Urinary bladder (tissue), 4 donors: ENCODE results near the gene FURIN. TPM values are rescaled to one million over a fixed set of nuclear protein-coding genes. Genes with fewer than 3 reads are reported as not detected.
"Not testable (repeated sequence)": the region's sequence is repeated elsewhere in the genome, so short reads cannot be mapped to it uniquely, and the experiment has no call there.

Experiments
- DNase-seq: peaks from one replicate; pipeline ENCODE4 v3.0.0-alpha.2; 2015; ENCODE audit errors: extremely low spot score
- H3K27ac ChIP-seq: one replicate; pipeline ENCODE4 v1.5.1; 2013; ENCODE audit warnings: low read depth, mild to moderate bottlenecking, moderate library complexity
- H3K36me3 ChIP-seq: one replicate; pipeline ENCODE4 v1.6.1; 2013; ENCODE audit warnings: mild to moderate bottlenecking, moderate library complexity; ENCODE audit not compliant: insufficient read depth
- H3K4me1 ChIP-seq: one replicate; pipeline ENCODE4 v1.6.1; 2013; ENCODE audit warnings: mild to moderate bottlenecking, moderate library complexity; ENCODE audit not compliant: insufficient read depth
- H3K4me3 ChIP-seq: one replicate; pipeline ENCODE4 v1.5.1; 2013; ENCODE audit warnings: low read depth, low read length
- WGBS: extraction: QIAGEN DNeasy Blood & Tissue Kit; methylation state at CpG from one replicate; pipeline ENCODE4 v1.1.7; 2013; 5-methylcytosine and 5-hydroxymethylcytosine counted together
- polyA plus RNA-seq: library from polyadenylated mRNA; stranded (reverse); fragments of 200-250 nt; gene quantifications from one replicate; pipeline ENCODE4 v1.2.3, GENCODE V29; 2013
- total RNA-seq: library from RNA; depleted of rRNA; stranded (reverse); fragments of >200 nt; gene quantifications from one replicate; pipeline ENCODE4 v1.2.3, GENCODE V29; 2014
- donor health status: healthy with polysubstance abuse.
- donor health status: healthy.

FURIN gene
- total and polyA plus RNA-seq, 2 donors = 10.5 to 53.7 TPM

DNA sequence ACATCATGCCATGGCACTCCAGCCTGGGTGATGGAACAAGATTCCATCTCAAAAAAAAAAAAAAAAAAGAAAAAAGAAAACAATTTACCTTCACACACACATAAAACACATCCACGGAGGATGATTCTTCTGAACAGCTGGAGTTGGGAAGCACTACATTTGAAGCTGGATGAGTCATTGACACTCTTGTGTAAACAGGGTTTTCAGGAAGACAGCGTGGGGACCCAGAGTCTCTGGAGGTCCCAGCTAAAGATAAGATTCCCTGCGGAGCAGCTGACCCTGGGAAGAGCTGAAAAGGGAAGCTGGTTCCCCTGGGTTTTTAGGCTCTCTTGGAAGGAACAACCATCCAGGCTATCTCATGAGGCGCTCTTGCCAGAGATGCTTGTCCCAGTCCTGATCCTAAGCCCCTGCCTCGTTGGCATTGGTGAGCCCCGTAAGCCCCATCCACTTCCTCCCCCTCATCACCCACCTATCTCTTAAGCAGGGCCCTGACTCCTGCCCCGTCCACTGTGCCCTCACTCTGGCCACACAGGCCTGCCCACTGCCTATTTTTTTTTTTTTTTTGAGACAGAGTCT lies 32.0 kb upstream of the FURIN start:
- Histone ChIP-seq H3K4me1 (peaks cover 3% of the 10 kb centered on the region), H3K4me3 (no peak overlapping the region)
- 53% methylated on average over 7 of the region's 7 CpGs for WGBS

DNA sequence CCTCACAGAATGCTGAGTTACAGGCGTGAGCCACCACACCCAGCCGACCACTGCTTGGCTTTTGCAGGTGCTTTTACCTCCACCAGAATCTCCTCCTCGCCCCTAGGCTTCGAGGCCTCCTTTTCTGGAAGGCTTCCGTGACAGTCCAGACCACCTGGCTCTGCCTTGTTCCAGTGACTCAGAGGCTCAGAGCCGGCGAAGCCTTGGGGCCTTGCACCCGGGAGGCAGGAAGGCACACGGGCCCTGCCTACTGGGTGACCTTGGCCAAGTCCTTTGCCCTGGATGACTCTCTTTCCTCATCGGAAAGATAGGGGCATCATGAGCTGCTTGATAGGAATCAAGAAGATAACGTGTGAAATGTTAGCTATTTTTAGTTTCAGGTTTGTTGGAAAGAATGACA lies 31.3 kb upstream of the FURIN start:
- Histone ChIP-seq H3K4me1 (peaks cover 3% of the 10 kb centered on the region), H3K4me3 (no peak overlapping the region), H3K36me3 (no peaks in the 10 kb centered on the region), H3K27ac (no peak overlapping the region)
- WGBS = 82% methylated on average over 11 of the region's 11 CpGs
- DNase-seq = no peak

More for the DNA sequence above, 32.0 kb upstream of the FURIN start:
- Histone ChIP-seq H3K27ac (no peak overlapping the region), H3K36me3 (no peaks in the 10 kb centered on the region)
- no peak for DNase-seq

DNA sequence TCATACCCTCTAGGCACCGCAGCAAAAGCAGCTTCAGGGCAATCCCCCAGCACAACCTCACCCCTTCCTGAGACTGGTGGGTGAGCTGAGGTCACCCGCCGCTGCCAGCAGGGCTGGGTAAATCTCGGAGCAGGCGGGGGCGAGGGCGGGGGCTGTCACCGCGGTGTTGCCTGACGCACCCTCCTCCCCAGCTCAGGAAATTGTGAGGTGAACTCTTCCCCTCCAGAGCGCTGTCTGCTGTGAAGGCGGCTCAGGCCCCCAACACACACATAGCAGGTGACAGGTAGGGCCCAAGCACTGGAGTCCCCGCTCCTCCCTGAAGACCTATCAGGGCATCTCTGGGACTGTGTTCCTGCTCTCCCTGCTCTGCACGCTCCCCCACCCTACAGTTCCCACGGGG lies 30.2 kb upstream of the FURIN start:
- Histone ChIP-seq H3K4me3 (no peak overlapping the region), H3K27ac (no peak overlapping the region), H3K4me1 (peaks cover 3% of the 10 kb centered on the region), H3K36me3 (no peaks in the 10 kb centered on the region)
- 71% methylated on average over 15 of the region's 15 CpGs for WGBS
- no peak for DNase-seq

GRCh38 chr15:90838544-90838943 lies 29.8 kb upstream of the FURIN start:
- peaks cover 3% of the 10 kb centered on the region for H3K4me1 ChIP-seq
- no peak for DNase-seq
- H3K27ac ChIP-seq = no peak overlapping the region
- no peak overlapping the region for H3K4me3 ChIP-seq
- no peaks in the 10 kb centered on the region for H3K36me3 ChIP-seq
- WGBS = 90% methylated on average over 15 of the region's 15 CpGs

DNA sequence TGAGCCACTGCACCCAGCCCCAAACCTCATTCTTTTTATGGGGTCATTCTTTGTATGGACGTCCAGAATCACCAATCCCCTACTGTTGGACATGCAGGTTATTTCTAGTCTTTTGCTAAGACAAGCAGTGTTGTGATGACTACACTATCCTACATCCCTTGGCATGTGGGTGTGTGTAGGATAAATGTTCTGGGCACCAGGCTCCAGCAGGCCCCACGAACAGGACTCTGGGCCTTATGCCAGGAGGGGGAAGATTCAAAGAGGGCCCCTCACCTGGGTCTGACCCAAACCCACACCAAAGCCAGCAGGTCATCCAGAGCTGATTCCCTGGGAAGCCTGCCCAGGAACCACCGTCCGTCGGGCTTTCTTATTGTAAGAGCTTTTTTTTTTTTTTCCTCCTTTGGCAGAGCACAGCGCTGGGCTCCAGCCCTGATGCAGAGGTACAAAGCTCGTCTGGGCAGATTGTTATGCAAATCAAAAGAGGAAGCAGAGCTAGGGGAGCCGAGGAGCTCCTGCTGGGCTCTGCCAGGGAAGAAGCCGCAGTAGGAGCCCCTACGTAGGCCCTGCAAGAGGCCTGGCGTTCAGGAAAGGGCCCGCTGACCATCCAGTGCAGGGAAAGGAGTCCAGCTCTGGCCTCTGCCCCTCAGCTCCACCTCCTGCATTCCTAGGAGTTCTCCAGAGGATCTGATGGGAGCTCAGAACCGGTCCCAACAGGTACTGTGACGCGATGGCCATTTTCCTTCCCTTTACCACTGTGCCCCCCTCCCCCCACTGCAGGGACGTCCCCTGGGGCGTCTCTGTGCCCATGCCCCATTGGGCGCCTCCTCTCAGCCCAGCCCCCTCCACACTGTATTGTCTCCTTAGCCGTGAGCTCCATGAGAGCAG lies 29.0 kb upstream of the FURIN start:
- peaks cover 3% of the 10 kb centered on the region for H3K4me1 ChIP-seq
- H3K27ac ChIP-seq = no peak overlapping the region
- DNase-seq = no peak
- H3K36me3 ChIP-seq = no peaks in the 10 kb centered on the region
- 50% methylated on average over 19 of the region's 19 CpGs for WGBS
- H3K4me3 ChIP-seq = no peak overlapping the region

DNA sequence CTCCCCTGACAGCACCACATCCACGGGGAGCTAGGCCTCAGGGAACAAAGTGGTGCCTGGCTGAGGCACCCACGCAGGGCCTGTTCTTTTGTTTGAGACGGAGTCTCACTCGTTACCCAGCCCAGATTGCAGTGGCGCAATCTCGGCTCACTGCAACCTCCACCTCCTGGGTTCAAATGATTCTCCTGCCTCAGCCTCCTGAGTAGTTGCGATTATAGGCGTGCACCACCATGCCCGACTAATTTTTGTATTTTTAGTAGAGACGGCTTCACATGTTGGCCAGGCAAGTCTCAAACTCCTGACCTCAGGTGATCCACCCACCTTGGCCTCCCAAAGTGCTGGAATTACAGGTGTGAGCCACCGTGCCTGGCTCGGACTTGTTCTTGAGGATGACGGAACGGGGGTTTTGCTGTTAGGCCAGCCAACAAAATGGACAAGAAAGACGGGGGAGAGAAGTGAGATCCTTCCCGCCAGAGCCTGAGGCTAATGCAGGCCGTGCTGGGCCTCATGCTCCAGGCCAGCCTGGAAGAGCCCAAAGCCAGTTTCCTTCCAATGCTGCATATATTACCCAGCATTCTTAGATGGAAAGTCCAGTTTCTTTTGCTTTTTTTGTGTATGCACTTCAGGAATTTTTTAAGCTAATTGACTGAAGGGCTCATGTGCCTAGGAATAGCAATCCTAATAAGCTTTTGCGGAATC lies 28.1 kb upstream of the FURIN start:
- Histone ChIP-seq H3K27ac (no peak overlapping the region), H3K4me3 (no peak overlapping the region), H3K4me1 (peaks cover 3% of the 10 kb centered on the region), H3K36me3 (no peaks in the 10 kb centered on the region)
- DNase-seq = no peak
- WGBS = 97% methylated on average over 18 of the region's 18 CpGs

GRCh38 chr15:90840954-90841353 lies 27.4 kb upstream of the FURIN start:
- Histone ChIP-seq H3K27ac (no peak overlapping the region), H3K4me1 (peaks cover 3% of the 10 kb centered on the region), H3K4me3 (no peak overlapping the region), H3K36me3 (no peaks in the 10 kb centered on the region)
- DNase-seq = no peak
- WGBS = 85% methylated on average over 8 of the region's 8 CpGs

GRCh38 chr15:90844696-90845095 lies 23.7 kb upstream of the FURIN start:
- Histone ChIP-seq H3K4me3 (no peak overlapping the region), H3K4me1 (no peaks in the 10 kb centered on the region), H3K27ac (no peak overlapping the region), H3K36me3 (no peaks in the 10 kb centered on the region)
- 86% methylated on average over 5 of the region's 5 CpGs for WGBS
- DNase-seq = no peak

- Histone ChIP-seq H3K4me3 (no peak overlapping the region), H3K4me1 (no peaks in the 10 kb centered on the region), H3K27ac (no peak overlapping the region), H3K36me3 (no peaks in the 10 kb centered on the region)
- no peak for DNase-seq
- WGBS = 60% methylated on average over 9 of the region's 9 CpGs
Measured at GRCh38 chr15:90845201-90845949, 23.0 kb upstream of the FURIN start.

- 91% methylated on average over 1 of the region's 1 CpG for WGBS
- H3K27ac ChIP-seq, H3K4me3 ChIP-seq, DNase-seq, H3K4me1 ChIP-seq, H3K36me3 ChIP-seq: not testable (repeated sequence)
Measured at GRCh38 chr15:90849424-90849823, 19.0 kb upstream of the FURIN start.

DNA sequence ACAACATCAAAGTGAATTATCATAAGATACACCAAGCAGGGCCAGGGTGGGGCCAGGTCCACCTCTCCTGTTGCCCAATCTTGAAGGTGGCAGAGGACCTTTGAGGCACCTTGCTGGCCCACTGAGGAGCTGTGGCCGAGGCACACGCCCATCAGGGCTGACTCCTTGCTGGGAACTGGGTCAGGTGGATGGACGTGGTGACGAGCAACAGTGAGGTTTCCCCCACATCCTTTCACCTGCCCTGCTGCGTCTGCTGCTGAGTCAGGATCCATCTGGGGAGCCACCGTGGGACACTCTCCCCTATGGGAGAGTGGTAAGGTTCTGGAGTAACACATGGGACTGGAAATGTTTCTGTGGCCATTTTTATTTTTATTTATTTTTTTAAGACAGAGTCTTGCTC lies 17.3 kb upstream of the FURIN start:
- H3K27ac ChIP-seq = no peak overlapping the region
- H3K4me3 ChIP-seq = no peak overlapping the region
- DNase-seq = no peak
- 83% methylated on average over 6 of the region's 6 CpGs for WGBS
- no peaks in the 10 kb centered on the region for H3K36me3 ChIP-seq
- H3K4me1 ChIP-seq = no peaks in the 10 kb centered on the region

DNA sequence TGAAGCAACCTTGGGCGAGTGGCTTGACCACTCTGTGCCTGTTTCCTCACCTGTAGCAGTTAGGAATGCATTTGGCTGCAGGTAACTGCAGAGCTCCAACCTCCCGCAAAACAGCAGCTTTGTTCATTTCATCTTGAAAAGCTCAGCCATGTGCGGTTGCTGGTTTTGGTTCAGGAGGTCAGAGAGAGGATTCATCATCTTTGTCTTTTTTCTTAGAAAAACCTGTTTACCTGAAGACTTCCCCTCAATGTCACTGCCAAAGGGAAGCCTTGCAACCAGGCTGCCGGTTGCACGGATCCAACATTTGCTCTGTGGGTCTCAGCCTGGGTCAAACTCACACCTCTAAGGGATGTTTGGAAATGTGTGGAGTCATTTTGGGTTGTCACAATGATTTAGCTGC lies 16.4 kb upstream of the FURIN start:
- no peaks in the 10 kb centered on the region for H3K4me1 ChIP-seq
- H3K27ac ChIP-seq = no peak overlapping the region
- no peaks in the 10 kb centered on the region for H3K36me3 ChIP-seq
- no peak for DNase-seq
- no peak overlapping the region for H3K4me3 ChIP-seq
- WGBS = 84% methylated on average over 5 of the region's 5 CpGs

GRCh38 chr15:90855139-90855538 lies 13.2 kb upstream of the FURIN start:
- WGBS = 89% methylated on average over 9 of the region's 9 CpGs
- H3K27ac ChIP-seq = no peak overlapping the region

More at GRCh38 chr15:90855139-90855538, 13.2 kb upstream of the FURIN start:
- no peak overlapping the region for H3K4me3 ChIP-seq
- DNase-seq = no peak
- H3K36me3 ChIP-seq = no peaks in the 10 kb centered on the region
- H3K4me1 ChIP-seq = no peaks in the 10 kb centered on the region
